ENCODE results near the gene KIF19.

DNA sequence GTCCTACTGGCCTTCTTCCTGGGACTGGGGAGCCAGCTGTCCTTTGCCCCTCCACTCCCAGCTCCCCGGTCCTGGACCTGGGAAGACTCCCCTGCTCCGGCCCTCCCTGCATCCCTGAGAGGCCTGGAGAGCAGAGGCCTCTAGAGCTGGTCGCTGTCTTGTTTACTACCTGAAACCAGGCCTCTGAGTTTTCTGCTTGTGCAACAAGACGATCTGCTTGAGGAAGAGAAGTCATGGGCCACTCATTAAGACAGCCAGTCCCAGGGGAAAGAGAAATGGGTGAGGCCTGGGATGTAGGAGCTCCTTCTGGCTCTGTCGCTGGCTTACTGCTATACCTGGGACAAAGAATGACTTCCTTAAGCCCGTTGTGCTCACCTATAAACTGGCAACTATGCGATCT, 76.0 kb downstream of the KIF19 start:
- TF ChIP-seq EZH2phosphoT487 (IDR thresholded peaks at IDR 0.05; ENCODE audit: insufficient read depth, low read depth) (no peak), EZH2 (IDR thresholded peaks at IDR 0.05; ENCODE audit: insufficient read depth, poor library complexity, severe bottlenecking) (no peak)

Measured in GM23248 (cell line).